KOPT-K1 (cell line): Measurements from ENCODE around the gene SCMH1.
"Not testable (repeated sequence)": the region's sequence is repeated elsewhere in the genome, so short reads cannot be mapped to it uniquely, and the experiment has no call there.

ENCODE experiments used
- H3K27ac ChIP-seq: fragments of 200-600 bp; sonication (generic); 2 replicates; pipeline ENCODE4 v1.5.1; 2016; ENCODE audit warnings: antibody characterized with exemption, mild to moderate bottlenecking, low read depth, low read length; ENCODE audit not compliant: poor library complexity, severe bottlenecking
- H3K36me3 ChIP-seq: fragments of 200-600 bp; sonication (generic); 2 replicates; pipeline ENCODE4 v1.5.1; 2017; ENCODE audit warnings: antibody characterized with exemption, mild to moderate bottlenecking, low read length, moderate library complexity; ENCODE audit not compliant: insufficient read depth
- H3K9me3 ChIP-seq: fragments of 200-600 bp; sonication (generic); 2 replicates; pipeline ENCODE4 v1.5.1; 2017; ENCODE audit warnings: antibody characterized with exemption, low read length, mild to moderate bottlenecking; ENCODE audit not compliant: insufficient read depth, poor library complexity, severe bottlenecking

The SCMH1 gene

GRCh38 chr1:41272601-41273000 lies 30.5 kb upstream of the SCMH1 start:
- Histone ChIP-seq H3K27ac (no peak overlapping the region), H3K36me3 (no peaks in the 10 kb centered on the region), H3K9me3 (no peaks in the 10 kb centered on the region)

- Histone ChIP-seq H3K9me3 (no peaks in the 10 kb centered on the region), H3K36me3 (no peaks in the 10 kb centered on the region), H3K27ac (no peak overlapping the region)
Observed at GRCh38 chr1:41268154-41268770, 26.2 kb upstream of the SCMH1 start.

GRCh38 chr1:41261926-41262618 lies 20.0 kb upstream of the SCMH1 start:
- H3K9me3 ChIP-seq, result no peaks in the 10 kb centered on the region
- no peaks in the 10 kb centered on the region for H3K36me3 ChIP-seq
- no peak overlapping the region for H3K27ac ChIP-seq

GRCh38 chr1:41260768-41261167 lies 18.7 kb upstream of the SCMH1 start:
- Histone ChIP-seq H3K9me3 (no peaks in the 10 kb centered on the region), H3K36me3 (no peaks in the 10 kb centered on the region), H3K27ac (no peak overlapping the region)

- Histone ChIP-seq H3K36me3 (no peaks in the 10 kb centered on the region), H3K27ac (no peak overlapping the region), H3K9me3 (peaks cover 6% of the 10 kb centered on the region)
Observed at GRCh38 chr1:41259221-41259620, 17.1 kb upstream of the SCMH1 start.

- Histone ChIP-seq H3K27ac (no peak overlapping the region), H3K9me3 (peaks cover 6% of the 10 kb centered on the region), H3K36me3 (no peaks in the 10 kb centered on the region)
Observed at GRCh38 chr1:41255978-41256377, 13.9 kb upstream of the SCMH1 start.

- not testable (repeated sequence) for H3K27ac ChIP-seq, H3K9me3 ChIP-seq, H3K36me3 ChIP-seq
Observed at GRCh38 chr1:41251120-41251519, 9.0 kb upstream of the SCMH1 start.

GRCh38 chr1:41249319-41249718 lies 7.2 kb upstream of the SCMH1 start:
- H3K27ac ChIP-seq, result no peak overlapping the region

GRCh38 chr1:41246568-41246967 lies 4.5 kb upstream of the SCMH1 start:
- H3K27ac ChIP-seq, result no peak overlapping the region
- H3K9me3 ChIP-seq, result no peaks in the 10 kb centered on the region
- H3K36me3 ChIP-seq, result no peaks in the 10 kb centered on the region

More at GRCh38 chr1:41249319-41249718, 7.2 kb upstream of the SCMH1 start:
- Histone ChIP-seq H3K9me3 (no peaks in the 10 kb centered on the region), H3K36me3 (no peaks in the 10 kb centered on the region)

GRCh38 chr1:41245659-41246058 lies 3.6 kb upstream of the SCMH1 start:
- no peaks in the 10 kb centered on the region for H3K9me3 ChIP-seq

GRCh38 chr1:41243079-41243385 lies 926 bp upstream of the SCMH1 start:
- H3K27ac ChIP-seq, result peak overlapping the region; percentile 95
- H3K36me3 ChIP-seq, result no peaks in the 10 kb centered on the region
- H3K9me3 ChIP-seq, result no peaks in the 10 kb centered on the region

More at GRCh38 chr1:41245659-41246058, 3.6 kb upstream of the SCMH1 start:
- H3K27ac ChIP-seq, result no peak overlapping the region
- H3K36me3 ChIP-seq, result no peaks in the 10 kb centered on the region

GRCh38 chr1:41242342-41243078 lies 404 bp upstream of the SCMH1 start:
- H3K36me3 ChIP-seq, result no peaks in the 10 kb centered on the region
- no peaks in the 10 kb centered on the region for H3K9me3 ChIP-seq
- H3K27ac ChIP-seq, result peak overlapping the region; percentile 95

- peak overlapping the region; percentile 84 for H3K27ac ChIP-seq
- H3K36me3 ChIP-seq, result no peaks in the 10 kb centered on the region
- no peaks in the 10 kb centered on the region for H3K9me3 ChIP-seq
Observed at GRCh38 chr1:41241354-41241748, 755 bp downstream of the SCMH1 start.

GRCh38 chr1:41240781-41241353 lies 1.2 kb downstream of the SCMH1 start:
- H3K36me3 ChIP-seq, result no peaks in the 10 kb centered on the region; the same call in 1 of the 2 replicates
- H3K27ac ChIP-seq, result peak overlapping the region; percentile 84
- no peaks in the 10 kb centered on the region for H3K9me3 ChIP-seq

GRCh38 chr1:41239988-41240610 lies 2.0 kb downstream of the SCMH1 start:
- Histone ChIP-seq H3K27ac (peak overlapping the region; percentile 84), H3K9me3 (no peaks in the 10 kb centered on the region)

More at GRCh38 chr1:41239988-41240610, 2.0 kb downstream of the SCMH1 start:
- H3K36me3 ChIP-seq, result no peaks in the 10 kb centered on the region; the same call in 1 of the 2 replicates
